Ovary (tissue), 9 donors: Measurements from ENCODE around the gene CACNA1S. TPM values are rescaled to one million over a fixed set of nuclear protein-coding genes. Genes with fewer than 3 reads are reported as not detected.

ENCODE experiments used
- DNase-seq, 5 donors: peaks; one replicate each; pipeline ENCODE4 v3.0.0-alpha.2; 2019 to 2020
- H3K27ac ChIP-seq, 2 donors: fragments of 200-600 bp; one replicate each; pipeline versions ENCODE4 v1.5.1 to v1.8.0; 2019 to 2022
- H3K27me3 ChIP-seq: fragments of 200-600 bp; one replicate; pipeline ENCODE4 v1.8.0; 2022
- H3K36me3 ChIP-seq: fragments of 200-600 bp; sonication (generic); one replicate; pipeline ENCODE4 v1.5.1; 2019
- H3K4me1 ChIP-seq: one replicate; pipeline ENCODE4 v1.8.1; 2013; ENCODE audit warnings: mild to moderate bottlenecking, moderate library complexity; ENCODE audit not compliant: insufficient read depth
- H3K4me3 ChIP-seq: fragments of 200-600 bp; sonication (generic); one replicate; pipeline ENCODE4 v1.5.1; 2017
- H3K9me3 ChIP-seq, 2 donors: fragments of 200-600 bp in 1 of 2; sonication (generic) in 1 of 2; one replicate each; pipeline versions ENCODE4 v1.5.1 to v1.8.1; 2013 to 2019; ENCODE audit warnings: mild to moderate bottlenecking in 1 of 2, moderate library complexity in 1 of 2
- EP300 ChIP-seq: sonication (generic); formaldehyde crosslinking; IDR thresholded peaks from one replicate; pipeline ENCODE4 v1.6.1; 2017; ENCODE audit warnings: antibody characterized with exemption
- POLR2A ChIP-seq: fragments of 450-650 bp; IDR thresholded peaks from one replicate; pipeline ENCODE4 v1.6.1; 2017; ENCODE audit warnings: antibody characterized with exemption, mild to moderate bottlenecking, moderate library complexity
- WGBS, 3 donors: extraction: QIAGEN DNeasy Blood & Tissue Kit in 1 of 3; methylation state at CpG; one replicate each; pipeline versions ENCODE4 v1.1.5 to v1.1.7; 2013 to 2017; 5-methylcytosine and 5-hydroxymethylcytosine counted together
- intact Hi-C, 4 donors: fragments of 100-400 bp; cut with DNase I; formaldehyde crosslinking; loops; one replicate each; pipeline versions ENCODE4 v1.11.0 to v1.15.1; 2022 to 2023
- polyA plus RNA-seq, 2 donors: library from polyadenylated mRNA; stranded (reverse); fragments of 200-250 nt in 1 of 2; fragments of 350-450 nt in 1 of 2; fragmentation: Illumina TruSeq in 1 of 2; extraction: RNeasy Lipid Tissue Mini Kit (QIAGEN cat#74804) in 1 of 2; gene quantifications; one replicate each; pipeline ENCODE4 v1.2.3, GENCODE V29; 2013 to 2014
- total RNA-seq, 7 donors: library from RNA; depleted of rRNA in 2 of 7; stranded (reverse); fragments of >200 nt in 2 of 7; fragmentation: NEBNext Ultra II Directional in 3 of 7; extraction: Animal tissue kit (Norgen Biotek cat#: 25700) in 3 of 7; gene quantifications; one replicate each; pipeline versions ENCODE4 v1.1.0 to v1.2.4, GENCODE V29; 2016 to 2023
- TF ChIP-seq, protein P1 (sequence below), 3 donors: fragments of 450-650 bp in 2 of 3; fragments of 200-600 bp in 1 of 3; IDR thresholded peaks; one replicate each; pipeline versions ENCODE4 v1.5.1 to v1.8.0; 2016 to 2022; ENCODE audit warnings: antibody characterized with exemption in 3 of 3, mild to moderate bottlenecking in 1 of 3
- donor health status: DM: no; HTN: no; CAD: no; lungs with moderate emphysema.
- donor health status: DM: no; HTN: no; CAD: no.
- donor health status: Bipolar disorder and iron deficiency.
- donor health status: DM: yes; HTN: yes; CAD: no.
- donor health status: DM: no; HTN: no; CAD: no.
- donor health status: DM: yes; HTN: yes; CAD: no.

The CACNA1S gene
- total and polyA plus RNA-seq, 9 donors: 0.01 to 0.05 (median 0.05) TPM; not detected in 6

DNA sequence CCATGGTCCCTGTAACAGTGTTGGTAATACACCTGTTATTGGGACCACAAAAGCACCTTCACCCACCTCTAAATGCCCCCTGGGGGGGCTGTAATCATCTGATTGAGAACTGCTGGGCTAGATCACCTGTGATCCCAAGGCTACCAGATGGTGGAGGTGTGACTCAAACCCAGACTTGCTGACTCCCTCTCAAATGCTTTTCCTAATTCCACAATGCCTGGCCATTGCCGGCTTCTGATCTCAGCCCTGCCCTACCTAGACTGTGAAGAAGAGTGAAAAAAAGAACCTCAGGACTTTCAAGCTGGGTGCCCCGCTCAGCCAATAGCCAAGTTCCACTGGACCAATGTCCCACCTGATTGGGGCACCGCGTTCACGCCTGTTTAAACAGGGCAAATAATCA is 32.5 kb upstream of the CACNA1S start:
- Histone ChIP-seq H3K4me3 (no peak overlapping the region), H3K4me1 (no peaks in the 10 kb centered on the region), H3K27ac (no peak overlapping the region), H3K36me3 (no peaks in the 10 kb centered on the region), H3K9me3 (no peaks in the 10 kb centered on the region), H3K27me3 (no peaks in the 10 kb centered on the region)
- DNase-seq: peak in 1 of 5 donors; percentile 7
- 75 to 89% (median 75%) methylated on average over 5 of the region's 5 CpGs for WGBS, 3 donors
- TF ChIP-seq POLR2A (no peak), EP300 (no peak)
- TF ChIP-seq, protein P1, sequence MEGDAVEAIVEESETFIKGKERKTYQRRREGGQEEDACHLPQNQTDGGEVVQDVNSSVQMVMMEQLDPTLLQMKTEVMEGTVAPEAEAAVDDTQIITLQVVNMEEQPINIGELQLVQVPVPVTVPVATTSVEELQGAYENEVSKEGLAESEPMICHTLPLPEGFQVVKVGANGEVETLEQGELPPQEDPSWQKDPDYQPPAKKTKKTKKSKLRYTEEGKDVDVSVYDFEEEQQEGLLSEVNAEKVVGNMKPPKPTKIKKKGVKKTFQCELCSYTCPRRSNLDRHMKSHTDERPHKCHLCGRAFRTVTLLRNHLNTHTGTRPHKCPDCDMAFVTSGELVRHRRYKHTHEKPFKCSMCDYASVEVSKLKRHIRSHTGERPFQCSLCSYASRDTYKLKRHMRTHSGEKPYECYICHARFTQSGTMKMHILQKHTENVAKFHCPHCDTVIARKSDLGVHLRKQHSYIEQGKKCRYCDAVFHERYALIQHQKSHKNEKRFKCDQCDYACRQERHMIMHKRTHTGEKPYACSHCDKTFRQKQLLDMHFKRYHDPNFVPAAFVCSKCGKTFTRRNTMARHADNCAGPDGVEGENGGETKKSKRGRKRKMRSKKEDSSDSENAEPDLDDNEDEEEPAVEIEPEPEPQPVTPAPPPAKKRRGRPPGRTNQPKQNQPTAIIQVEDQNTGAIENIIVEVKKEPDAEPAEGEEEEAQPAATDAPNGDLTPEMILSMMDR (IDR thresholded peaks at IDR 0.05): no peak
- intact Hi-C loops: no loop called here

DNA sequence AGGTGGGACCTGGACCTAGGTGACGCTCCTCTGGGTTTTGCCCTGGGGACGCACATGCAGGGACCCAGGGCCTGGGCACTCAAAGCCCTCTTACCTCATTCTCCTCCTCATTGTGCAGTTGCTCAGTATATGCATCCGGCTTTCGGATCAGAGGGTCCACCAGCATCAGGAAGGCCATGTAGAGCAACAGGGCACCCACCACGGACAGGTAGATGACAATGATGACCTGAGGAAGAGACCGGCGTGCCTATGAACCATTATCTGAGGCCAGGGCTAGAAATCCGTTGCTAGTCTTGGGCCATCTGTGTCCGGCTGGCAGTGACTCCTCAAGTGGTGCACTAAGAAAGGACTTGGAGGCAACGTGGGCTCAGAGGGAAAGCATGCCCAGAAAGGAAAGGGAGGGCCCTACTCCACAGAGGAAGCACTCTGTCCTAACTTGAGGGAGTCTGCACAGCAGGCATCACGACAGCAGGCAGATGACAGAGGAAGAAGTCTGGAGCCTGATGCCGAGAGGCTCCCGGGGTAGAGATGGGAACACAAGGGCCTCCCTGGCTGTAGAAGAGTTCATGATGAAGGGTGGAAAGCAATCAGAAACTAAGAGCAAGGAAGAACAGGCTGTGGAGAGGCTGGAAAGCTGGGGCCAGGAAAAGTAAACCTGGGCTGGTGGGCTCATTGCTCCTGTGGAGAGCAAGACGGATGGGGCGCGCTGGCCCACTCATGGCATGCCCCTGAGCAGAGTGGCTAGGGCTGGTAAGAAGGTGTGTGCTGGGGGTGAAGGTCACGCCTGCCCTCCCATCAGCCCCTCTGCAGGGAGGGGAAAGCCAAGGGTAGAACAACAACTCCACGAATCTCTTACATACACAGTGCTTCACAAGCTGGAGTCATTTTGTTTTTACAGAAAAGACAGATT is 31.8 kb upstream of the CACNA1S start:
- DNase-seq: peak in 1 of 5 donors; percentile 7
- no peak overlapping the region for H3K27ac ChIP-seq
- TF ChIP-seq POLR2A: no peak
- no peak for TF ChIP-seq EP300
- TF ChIP-seq, protein P1 (IDR thresholded peaks at IDR 0.05): no peak
- intact Hi-C loops: no loop called here
- 87 to 88% (median 88%) methylated on average over 18 of the region's 18 CpGs for WGBS, 3 donors
- H3K27me3 ChIP-seq: no peaks in the 10 kb centered on the region
- no peak overlapping the region for H3K4me3 ChIP-seq
- no peaks in the 10 kb centered on the region for H3K9me3 ChIP-seq
- no peaks in the 10 kb centered on the region for H3K36me3 ChIP-seq
- no peaks in the 10 kb centered on the region for H3K4me1 ChIP-seq

DNA sequence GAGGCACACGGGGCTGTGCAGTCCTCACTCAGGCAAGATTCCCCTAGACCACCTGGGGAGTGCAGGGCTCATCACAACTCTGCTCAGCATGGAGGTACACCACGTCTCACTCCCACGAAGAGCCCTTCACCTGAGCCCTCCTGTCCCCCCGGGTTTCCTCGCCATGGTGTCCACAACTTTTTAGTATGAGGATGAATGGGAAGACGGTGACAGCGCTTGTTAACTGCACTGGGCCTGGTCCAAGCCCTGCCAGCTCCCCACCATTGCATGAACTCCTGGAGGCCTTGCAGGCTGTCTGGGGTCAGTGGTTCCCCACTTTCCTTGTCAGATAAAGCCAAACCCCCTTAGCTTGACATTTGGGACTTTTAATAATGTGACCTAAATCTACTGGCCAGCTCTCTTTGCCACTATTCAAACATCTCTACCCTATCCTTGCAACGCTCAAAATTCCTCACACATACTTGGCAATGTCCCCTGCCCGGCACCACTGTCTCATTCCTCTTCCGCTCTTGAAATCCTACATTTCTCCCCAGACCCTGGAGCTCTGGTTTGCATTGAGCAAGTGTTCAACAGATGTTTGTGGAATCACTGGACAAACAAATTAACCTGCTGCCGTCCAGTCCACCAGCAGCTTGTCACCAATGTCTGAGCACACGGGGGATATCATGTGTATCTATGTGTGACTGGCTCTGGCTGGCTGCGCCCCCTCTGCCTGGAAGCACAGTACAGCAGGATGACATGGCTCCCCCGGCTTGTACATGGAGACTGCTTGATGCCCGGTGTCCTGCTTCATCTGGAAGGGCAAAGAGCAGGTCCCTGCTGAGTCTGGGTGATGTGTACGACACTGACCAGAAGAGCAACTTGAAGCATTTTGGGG is 30.9 kb upstream of the CACNA1S start:
- intact Hi-C loops: no loop called here
- no peak overlapping the region for H3K27ac ChIP-seq

More for the DNA sequence above, 30.9 kb upstream of the CACNA1S start:
- peak in 1 of 5 donors; percentile 2 for DNase-seq
- no peak overlapping the region for H3K4me3 ChIP-seq
- no peak for TF ChIP-seq EP300
- TF ChIP-seq, protein P1 (IDR thresholded peaks at IDR 0.05): no peak
- no peak for TF ChIP-seq POLR2A
- no peaks in the 10 kb centered on the region for H3K27me3 ChIP-seq
- no peaks in the 10 kb centered on the region for H3K36me3 ChIP-seq
- no peaks in the 10 kb centered on the region for H3K4me1 ChIP-seq
- WGBS, 3 donors: 84 to 89% (median 84%) methylated on average over 16 of the region's 16 CpGs
- no peaks in the 10 kb centered on the region for H3K9me3 ChIP-seq
